K562 (cell line): ENCODE data around the gene THAP2. TPM values are rescaled to one million over a fixed set of nuclear protein-coding genes. Genes with fewer than 3 reads are reported as not detected.

Source experiments
- CHD1 ChIP-seq: fragments of 200-600 bp; sonication (generic); IDR thresholded peaks from one replicate; pipeline ENCODE4 v1.6.1; 2012; ENCODE audit warnings: mild to moderate bottlenecking, moderate library complexity, low read length, inconsistent platforms
- ERF ChIP-seq: fragments of 450-650 bp; formaldehyde crosslinking; IDR thresholded peaks from 2 replicates; pipeline ENCODE4 v1.4.0; 2020; ENCODE audit warnings: mild to moderate bottlenecking, mixed read lengths
- HIVEP1 ChIP-seq: fragments of 250-450 bp; sonication (Bioruptor Pico); IDR thresholded peaks from 2 replicates; pipeline ENCODE4 v1.4.0; 2020; ENCODE audit warnings: mild to moderate bottlenecking
- RCOR1 ChIP-seq, 2 experiments: IDR thresholded peaks; 2 replicates each; pipeline ENCODE4 v1.6.1; 2012; ENCODE audit warnings: low read depth in 2 of 2, low read length in 2 of 2, borderline replicate concordance in 1 of 2, improper control_type of control experiment in 1 of 2
- SAFB2 ChIP-seq: fragments of 200-400 bp; formaldehyde crosslinking; IDR thresholded peaks from 2 replicates; pipeline ENCODE4 v1.6.1; 2018; ENCODE audit warnings: borderline replicate concordance, low read length, low read depth, moderate library complexity; ENCODE audit not compliant: severe bottlenecking
- SRSF7 ChIP-seq: fragments of 200-400 bp; formaldehyde crosslinking; optimal IDR thresholded peaks from 2 replicates; pipeline ENCODE3; 2017; ENCODE audit warnings: mild to moderate bottlenecking, low read depth, low read length
- STAG1 ChIP-seq: sonication (generic); formaldehyde crosslinking; IDR thresholded peaks from 2 replicates; pipeline ENCODE4 v1.5.0; 2020; ENCODE audit warnings: missing genetic modification reagents, borderline replicate concordance
- TCFL5 ChIP-seq: fragments of 250-450 bp; sonication (Bioruptor Pico); conservative IDR thresholded peaks from 2 replicates; pipeline ENCODE4 v1.6.1; 2021; ENCODE audit warnings: mild to moderate bottlenecking, moderate library complexity, matching md5 sums
- THRAP3 ChIP-seq: fragments of 450-650 bp; IDR thresholded peaks from 2 replicates; pipeline ENCODE4 v1.6.1; 2016; ENCODE audit warnings: mild to moderate bottlenecking, inconsistent platforms, borderline replicate concordance
- ZFPM2 ChIP-seq: fragments of 250-450 bp; sonication (Bioruptor Pico); IDR thresholded peaks from 2 replicates; pipeline ENCODE4 v1.5.1; 2022; ENCODE audit warnings: mild to moderate bottlenecking
- ZKSCAN1 ChIP-seq: fragments of 150-350 bp; IDR thresholded peaks from 2 replicates; pipeline ENCODE4 v1.6.1; 2016; ENCODE audit warnings: low read depth, low read length
- ZNF197 ChIP-seq: fragments of 200-800 bp; sonication (Bioruptor generic); IDR thresholded peaks from 2 replicates; pipeline ENCODE4 v1.6.1; 2016; ENCODE audit warnings: low read depth, missing genetic modification characterization, missing compliant biosample characterization
- ZNF282 ChIP-seq: sonication (generic); formaldehyde crosslinking; IDR thresholded peaks from 2 replicates; pipeline ENCODE4 v1.8.1; 2023; ENCODE audit warnings: missing genetic modification reagents
- polyA plus RNA-seq, 8 experiments: library from polyadenylated mRNA; depleted of rRNA in 4 of 8; stranded (reverse) in 5 of 8; unstranded in 3 of 8; fragments of >200 nt; fragmentation: Nextera tagmentation in 2 of 8; fragmentation: Illumina TruSeq in 1 of 8; extraction: Ambion mirVana in 2 of 8; extraction: Trizol in 1 of 8; gene quantifications; 2 replicates each; pipeline versions ENCODE4 v1.2.1 to v1.2.3, GENCODE V29; 2011 to 2014; ENCODE audit warnings: inconsistent platforms in 1 of 8, missing spikeins in 1 of 8
- total RNA-seq, 7 experiments: library from RNA; depleted of rRNA in 6 of 7; stranded (reverse); fragments of >200 nt in 6 of 7; fragmentation: Illumina TruSeq in 2 of 7; extraction: Trizol in 2 of 7; gene quantifications; 2 replicates each; pipeline versions ENCODE4 v1.2.1 to v1.2.3, GENCODE V29; 2011 to 2021; ENCODE audit warnings: low replicate concordance in 1 of 7
- TF ChIP-seq, protein P1 (sequence below): fragments of 450-650 bp; IDR thresholded peaks from 2 replicates; pipeline ENCODE4 v1.6.1; 2018; ENCODE audit not compliant: partially characterized antibody
- TF ChIP-seq, protein P2 (sequence below): IDR thresholded peaks from 3 replicates; pipeline ENCODE4 v1.6.1; 2011; ENCODE audit warnings: borderline replicate concordance, mild to moderate bottlenecking; ENCODE audit not compliant: insufficient read length, insufficient read depth
- TF ChIP-seq, protein P3 (sequence below): sonication (generic); formaldehyde crosslinking; IDR thresholded peaks from 2 replicates; pipeline ENCODE4 v1.8.1; 2023; ENCODE audit warnings: mild to moderate bottlenecking, missing genetic modification reagents
- TF ChIP-seq, protein P4 (sequence below): IDR thresholded peaks from 2 replicates; pipeline ENCODE4 v1.6.1; 2011; ENCODE audit warnings: borderline replicate concordance, low read depth, mild to moderate bottlenecking, moderate library complexity, low read length; ENCODE audit not compliant: insufficient read depth, poor library complexity, severe bottlenecking
- TF ChIP-seq, protein P5 (sequence below): fragments of 250-450 bp; sonication (Bioruptor Pico); IDR thresholded peaks from 2 replicates; pipeline ENCODE4 v1.8.0; 2021; ENCODE audit warnings: borderline replicate concordance, mild to moderate bottlenecking, moderate library complexity; ENCODE audit not compliant: poor library complexity, severe bottlenecking

THAP2 gene
- total and polyA plus RNA-seq, 9 of the 15 experiments (the other 6 are each of a cell fraction or from before 2014, with no cell fraction given): 1.8 to 18.9 (median 7.3) TPM

DNA sequence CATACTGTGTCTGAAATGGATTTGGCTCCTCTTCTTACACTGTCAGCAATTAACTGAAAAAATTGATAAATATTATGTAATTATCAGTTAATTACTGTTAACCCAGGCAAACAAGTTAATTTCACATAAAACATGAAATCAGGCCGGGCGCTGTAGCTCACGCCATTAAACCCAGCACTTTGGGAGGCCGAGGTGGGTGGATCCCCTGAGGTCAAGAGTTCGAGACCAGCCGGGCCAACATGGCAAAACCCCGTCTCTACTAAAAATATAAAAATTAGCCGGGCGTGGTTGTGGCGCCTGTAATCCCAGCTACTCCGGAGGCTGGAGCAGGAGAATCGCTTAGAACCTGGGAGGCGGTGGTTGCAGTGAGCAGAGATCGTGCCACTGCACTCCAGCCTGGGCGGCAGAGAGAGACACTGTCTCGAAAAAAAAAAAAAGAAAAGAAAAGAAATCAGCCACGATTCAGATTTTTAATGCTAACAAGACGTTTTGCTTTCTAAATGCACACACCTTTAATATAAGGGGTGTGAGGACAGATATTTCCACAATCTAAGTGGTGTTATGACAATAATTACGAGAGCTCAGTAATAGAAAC is 21.3 kb downstream of the THAP2 start (continued):
- TF ChIP-seq, protein P1, sequence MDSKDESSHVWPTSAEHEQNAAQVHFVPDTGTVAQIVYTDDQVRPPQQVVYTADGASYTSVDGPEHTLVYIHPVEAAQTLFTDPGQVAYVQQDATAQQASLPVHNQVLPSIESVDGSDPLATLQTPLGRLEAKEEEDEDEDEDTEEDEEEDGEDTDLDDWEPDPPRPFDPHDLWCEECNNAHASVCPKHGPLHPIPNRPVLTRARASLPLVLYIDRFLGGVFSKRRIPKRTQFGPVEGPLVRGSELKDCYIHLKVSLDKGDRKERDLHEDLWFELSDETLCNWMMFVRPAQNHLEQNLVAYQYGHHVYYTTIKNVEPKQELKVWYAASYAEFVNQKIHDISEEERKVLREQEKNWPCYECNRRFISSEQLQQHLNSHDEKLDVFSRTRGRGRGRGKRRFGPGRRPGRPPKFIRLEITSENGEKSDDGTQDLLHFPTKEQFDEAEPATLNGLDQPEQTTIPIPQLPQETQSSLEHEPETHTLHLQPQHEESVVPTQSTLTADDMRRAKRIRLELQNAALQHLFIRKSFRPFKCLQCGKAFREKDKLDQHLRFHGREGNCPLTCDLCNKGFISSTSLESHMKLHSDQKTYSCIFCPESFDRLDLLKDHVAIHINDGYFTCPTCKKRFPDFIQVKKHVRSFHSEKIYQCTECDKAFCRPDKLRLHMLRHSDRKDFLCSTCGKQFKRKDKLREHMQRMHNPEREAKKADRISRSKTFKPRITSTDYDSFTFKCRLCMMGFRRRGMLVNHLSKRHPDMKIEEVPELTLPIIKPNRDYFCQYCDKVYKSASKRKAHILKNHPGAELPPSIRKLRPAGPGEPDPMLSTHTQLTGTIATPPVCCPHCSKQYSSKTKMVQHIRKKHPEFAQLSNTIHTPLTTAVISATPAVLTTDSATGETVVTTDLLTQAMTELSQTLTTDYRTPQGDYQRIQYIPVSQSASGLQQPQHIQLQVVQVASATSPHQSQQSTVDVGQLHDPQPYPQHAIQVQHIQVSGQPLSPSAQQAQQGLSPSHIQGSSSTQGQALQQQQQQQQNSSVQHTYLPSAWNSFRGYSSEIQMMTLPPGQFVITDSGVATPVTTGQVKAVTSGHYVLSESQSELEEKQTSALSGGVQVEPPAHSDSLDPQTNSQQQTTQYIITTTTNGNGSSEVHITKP: no peak
- TF ChIP-seq SAFB2: no peak
- TF ChIP-seq ZNF282 (CRISPR knock-in tag): no peak
- TF ChIP-seq, protein P2, sequence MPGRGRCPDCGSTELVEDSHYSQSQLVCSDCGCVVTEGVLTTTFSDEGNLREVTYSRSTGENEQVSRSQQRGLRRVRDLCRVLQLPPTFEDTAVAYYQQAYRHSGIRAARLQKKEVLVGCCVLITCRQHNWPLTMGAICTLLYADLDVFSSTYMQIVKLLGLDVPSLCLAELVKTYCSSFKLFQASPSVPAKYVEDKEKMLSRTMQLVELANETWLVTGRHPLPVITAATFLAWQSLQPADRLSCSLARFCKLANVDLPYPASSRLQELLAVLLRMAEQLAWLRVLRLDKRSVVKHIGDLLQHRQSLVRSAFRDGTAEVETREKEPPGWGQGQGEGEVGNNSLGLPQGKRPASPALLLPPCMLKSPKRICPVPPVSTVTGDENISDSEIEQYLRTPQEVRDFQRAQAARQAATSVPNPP: no peak
- TF ChIP-seq ZKSCAN1: no peak
- TF ChIP-seq ZNF197 (CRISPR knock-in tag): no peak
- TF ChIP-seq SRSF7: no peak
- peak; percentile 57 for TF ChIP-seq CHD1
- TF ChIP-seq THRAP3: no peak
- no peak for TF ChIP-seq HIVEP1 (CRISPR knock-in tag)
- TF ChIP-seq, protein P3, sequence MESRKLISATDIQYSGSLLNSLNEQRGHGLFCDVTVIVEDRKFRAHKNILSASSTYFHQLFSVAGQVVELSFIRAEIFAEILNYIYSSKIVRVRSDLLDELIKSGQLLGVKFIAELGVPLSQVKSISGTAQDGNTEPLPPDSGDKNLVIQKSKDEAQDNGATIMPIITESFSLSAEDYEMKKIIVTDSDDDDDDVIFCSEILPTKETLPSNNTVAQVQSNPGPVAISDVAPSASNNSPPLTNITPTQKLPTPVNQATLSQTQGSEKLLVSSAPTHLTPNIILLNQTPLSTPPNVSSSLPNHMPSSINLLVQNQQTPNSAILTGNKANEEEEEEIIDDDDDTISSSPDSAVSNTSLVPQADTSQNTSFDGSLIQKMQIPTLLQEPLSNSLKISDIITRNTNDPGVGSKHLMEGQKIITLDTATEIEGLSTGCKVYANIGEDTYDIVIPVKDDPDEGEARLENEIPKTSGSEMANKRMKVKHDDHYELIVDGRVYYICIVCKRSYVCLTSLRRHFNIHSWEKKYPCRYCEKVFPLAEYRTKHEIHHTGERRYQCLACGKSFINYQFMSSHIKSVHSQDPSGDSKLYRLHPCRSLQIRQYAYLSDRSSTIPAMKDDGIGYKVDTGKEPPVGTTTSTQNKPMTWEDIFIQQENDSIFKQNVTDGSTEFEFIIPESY (CRISPR knock-in tag): no peak
- TF ChIP-seq, protein P4, sequence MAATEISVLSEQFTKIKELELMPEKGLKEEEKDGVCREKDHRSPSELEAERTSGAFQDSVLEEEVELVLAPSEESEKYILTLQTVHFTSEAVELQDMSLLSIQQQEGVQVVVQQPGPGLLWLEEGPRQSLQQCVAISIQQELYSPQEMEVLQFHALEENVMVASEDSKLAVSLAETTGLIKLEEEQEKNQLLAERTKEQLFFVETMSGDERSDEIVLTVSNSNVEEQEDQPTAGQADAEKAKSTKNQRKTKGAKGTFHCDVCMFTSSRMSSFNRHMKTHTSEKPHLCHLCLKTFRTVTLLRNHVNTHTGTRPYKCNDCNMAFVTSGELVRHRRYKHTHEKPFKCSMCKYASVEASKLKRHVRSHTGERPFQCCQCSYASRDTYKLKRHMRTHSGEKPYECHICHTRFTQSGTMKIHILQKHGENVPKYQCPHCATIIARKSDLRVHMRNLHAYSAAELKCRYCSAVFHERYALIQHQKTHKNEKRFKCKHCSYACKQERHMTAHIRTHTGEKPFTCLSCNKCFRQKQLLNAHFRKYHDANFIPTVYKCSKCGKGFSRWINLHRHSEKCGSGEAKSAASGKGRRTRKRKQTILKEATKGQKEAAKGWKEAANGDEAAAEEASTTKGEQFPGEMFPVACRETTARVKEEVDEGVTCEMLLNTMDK: no peak
- no peak for TF ChIP-seq STAG1 (CRISPR knock-in tag)
- no peak for TF ChIP-seq TCFL5
- TF ChIP-seq, protein P5, sequence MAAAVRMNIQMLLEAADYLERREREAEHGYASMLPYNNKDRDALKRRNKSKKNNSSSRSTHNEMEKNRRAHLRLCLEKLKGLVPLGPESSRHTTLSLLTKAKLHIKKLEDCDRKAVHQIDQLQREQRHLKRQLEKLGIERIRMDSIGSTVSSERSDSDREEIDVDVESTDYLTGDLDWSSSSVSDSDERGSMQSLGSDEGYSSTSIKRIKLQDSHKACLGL (CRISPR knock-in tag): no peak
- TF ChIP-seq ZFPM2 (CRISPR knock-in tag): no peak
- TF ChIP-seq ERF: no peak
- TF ChIP-seq RCOR1 (IDR thresholded peaks at IDR 0.05; ENCODE audit: borderline replicate concordance in 1 of 2, low read depth in 2 of 2, low read length in 2 of 2): no peak
